GM12801 (cell line): ENCODE data around the gene ZNF830.

Source experiments
- CTCF ChIP-seq: IDR thresholded peaks from one replicate; pipeline ENCODE4 v1.5.1; 2011; ENCODE audit warnings: control low read depth; ENCODE audit not compliant: insufficient read length; ENCODE audit errors: extremely low read depth

The ZNF830 gene

GRCh38 chr17:34993031-34993430 is 31.7 kb downstream of the ZNF830 start:
- no peak for TF ChIP-seq CTCF

- TF ChIP-seq CTCF: no peak
These were observed 35.3 kb downstream of the ZNF830 start for GRCh38 chr17:34996422-34997285.

GRCh38 chr17:34997355-34997862 is 36.1 kb downstream of the ZNF830 start:
- no peak for TF ChIP-seq CTCF

- TF ChIP-seq CTCF: peak; percentile 6
These were observed 36.9 kb downstream of the ZNF830 start for GRCh38 chr17:34998205-34998604.

- no peak for TF ChIP-seq CTCF
These were observed 38.1 kb downstream of the ZNF830 start for GRCh38 chr17:34999456-34999855.

- no peak for TF ChIP-seq CTCF
These were observed 40.2 kb downstream of the ZNF830 start for GRCh38 chr17:35001549-35001948.

- TF ChIP-seq CTCF: no peak
These were observed 41.7 kb downstream of the ZNF830 start for GRCh38 chr17:35002876-35003551.
